Measurements from ENCODE around the gene KIF3B.

GRCh38 chr20:32358883-32359632 is 81.6 kb downstream of the KIF3B start:
- TF ChIP-seq CTCF (conservative IDR thresholded peaks at IDR 0.05) (no peak), ZFX (IDR thresholded peaks at IDR 0.05) (no peak)

Measured in C4-2B (cell line).